ENCODE data around the gene TIAM2. TPM values are rescaled to one million over a fixed set of nuclear protein-coding genes. Genes with fewer than 3 reads are reported as not detected.
"Not testable (repeated sequence)": the region's sequence is repeated elsewhere in the genome, so short reads cannot be mapped to it uniquely, and the experiment has no call there.

Gene TIAM2
- total RNA-seq, 1 donor from 2014 or later = 5.9 TPM

DNA sequence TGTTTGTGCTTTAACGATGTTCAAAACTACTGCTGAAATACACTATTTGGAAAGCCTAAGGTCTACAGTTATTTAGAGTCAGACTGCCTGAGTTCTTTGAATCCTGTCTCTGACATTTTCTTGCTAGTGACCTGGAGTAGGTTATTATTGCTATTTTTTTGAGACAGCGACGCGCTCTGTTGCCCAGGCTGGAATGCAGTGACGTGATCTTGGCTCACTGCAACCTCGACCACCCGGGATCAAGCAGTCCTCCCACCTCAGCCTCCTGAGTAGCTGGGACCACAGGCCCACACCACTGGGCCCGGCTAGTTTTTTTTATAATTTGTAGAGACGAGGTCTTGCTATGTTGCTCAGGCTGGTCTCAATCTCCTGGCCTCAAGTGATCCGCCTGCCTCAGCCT is 96.6 kb downstream of the TIAM2 start:
- intact Hi-C loops (cut with micrococcal nuclease) = no loop called here

DNA sequence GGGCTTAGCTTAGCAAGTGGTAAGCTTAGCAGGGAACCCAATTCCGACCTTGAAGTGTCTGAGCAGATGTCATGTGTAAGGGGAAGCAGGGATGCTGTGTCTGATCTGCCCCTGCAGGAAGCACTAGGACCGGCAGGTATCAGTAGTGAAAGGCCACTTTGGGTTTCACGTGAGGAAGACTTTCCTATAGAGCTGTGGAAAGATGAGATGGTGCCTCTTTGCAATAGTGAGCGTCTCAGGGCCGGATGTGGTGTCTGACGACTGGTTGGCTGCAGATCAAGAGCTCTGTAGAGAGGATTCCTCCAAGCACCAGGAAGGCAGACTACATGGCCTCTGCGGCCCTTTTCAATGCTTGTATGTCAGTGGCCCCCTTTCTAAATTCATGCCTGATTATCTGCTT is 98.3 kb downstream of the TIAM2 start:
- intact Hi-C loops (cut with micrococcal nuclease) = no loop called here

DNA sequence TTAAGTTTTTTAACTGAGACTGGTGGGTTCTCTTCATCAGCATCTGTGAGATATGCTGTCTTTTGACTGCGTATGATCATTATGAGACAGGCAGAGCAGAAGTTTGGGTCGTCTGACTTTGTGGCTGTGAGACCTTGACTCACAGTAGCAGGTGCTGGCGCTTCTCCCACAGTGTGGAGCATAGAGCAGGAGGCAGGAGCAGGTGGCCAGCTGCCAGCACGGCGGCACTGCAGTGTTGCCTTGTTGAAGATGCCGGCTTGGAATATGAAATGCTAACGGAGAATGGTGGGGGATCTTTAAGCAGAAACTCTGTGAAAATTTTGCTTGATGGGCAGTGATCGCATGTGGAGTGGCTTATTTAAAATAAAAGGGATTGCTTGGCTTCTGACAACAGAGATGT is 105.0 kb downstream of the TIAM2 start:
- intact Hi-C loops (cut with micrococcal nuclease) = no loop called here

DNA sequence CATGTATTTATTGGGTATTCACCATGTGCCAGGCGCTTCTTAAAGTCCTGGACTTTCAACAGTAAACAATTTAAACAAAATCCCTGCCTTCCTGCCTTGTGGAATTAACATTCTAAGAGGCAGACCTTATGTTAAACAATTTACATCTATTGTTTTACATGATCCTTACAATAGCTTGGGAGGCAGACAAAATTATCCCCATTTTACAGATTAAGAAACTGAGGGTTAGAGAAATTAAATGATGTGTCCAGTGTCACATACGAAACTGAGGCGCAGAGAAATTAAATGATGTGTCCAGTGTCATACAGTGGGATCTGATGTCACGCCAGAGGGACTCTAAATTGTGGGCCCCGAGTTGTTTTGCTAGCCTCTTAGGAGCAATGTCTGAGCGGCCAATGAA is 105.5 kb downstream of the TIAM2 start:
- intact Hi-C loops (cut with micrococcal nuclease) = no loop called here

DNA sequence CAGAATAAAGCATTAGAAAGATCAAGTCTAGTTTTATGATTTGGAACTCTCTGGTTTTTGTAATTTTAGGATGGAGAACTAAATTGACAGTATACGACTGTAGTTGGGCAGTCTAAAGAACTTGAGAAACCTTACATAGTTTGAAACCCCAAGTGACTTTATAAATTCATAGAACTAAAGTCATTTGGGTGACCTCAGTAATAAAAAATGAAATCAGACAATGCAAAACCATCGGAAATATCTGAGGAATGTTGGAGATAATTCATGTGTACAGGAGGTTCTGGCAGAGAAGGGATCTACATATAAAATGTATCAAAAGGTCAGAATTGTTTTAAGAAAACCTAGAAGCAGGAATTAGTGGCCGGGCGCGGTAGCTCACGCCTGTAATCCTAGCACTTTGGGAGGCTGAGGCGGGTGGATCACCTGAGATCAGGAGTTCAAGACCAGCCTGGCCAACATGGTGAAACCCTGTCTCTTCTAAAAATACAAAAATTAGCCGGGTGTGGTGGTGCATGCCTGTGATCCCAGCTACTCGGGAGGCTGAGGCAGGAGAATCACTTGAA is 108.0 kb downstream of the TIAM2 start:
- intact Hi-C loops (cut with micrococcal nuclease) = not testable (repeated sequence)

DNA sequence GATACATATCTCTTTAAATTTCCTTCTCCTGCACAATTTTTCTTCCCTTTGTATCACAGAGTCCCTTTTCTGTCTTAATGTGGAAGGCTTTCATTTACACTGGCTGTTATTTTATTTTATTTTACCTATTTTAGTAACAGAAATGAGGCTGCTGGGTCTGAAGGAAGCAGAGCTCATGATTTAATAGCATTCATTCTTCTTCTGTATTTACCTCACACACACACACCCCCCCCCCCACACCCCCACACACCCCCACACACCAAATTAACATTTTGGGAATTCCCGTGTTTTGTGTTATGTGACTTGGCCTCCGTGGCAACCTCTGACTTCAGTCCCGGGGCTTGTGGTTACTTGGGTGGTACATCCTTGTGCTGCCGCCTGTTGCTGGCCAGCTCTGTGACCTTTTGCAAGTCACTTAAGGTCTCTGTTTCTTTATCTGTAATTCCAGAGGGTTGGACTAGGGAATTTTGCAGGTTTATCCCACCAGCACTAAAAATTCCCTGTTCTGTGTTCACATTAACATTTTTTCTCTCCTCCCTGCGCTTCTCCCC is 108.8 kb downstream of the TIAM2 start:
- intact Hi-C loops (cut with micrococcal nuclease) = no loop called here

DNA sequence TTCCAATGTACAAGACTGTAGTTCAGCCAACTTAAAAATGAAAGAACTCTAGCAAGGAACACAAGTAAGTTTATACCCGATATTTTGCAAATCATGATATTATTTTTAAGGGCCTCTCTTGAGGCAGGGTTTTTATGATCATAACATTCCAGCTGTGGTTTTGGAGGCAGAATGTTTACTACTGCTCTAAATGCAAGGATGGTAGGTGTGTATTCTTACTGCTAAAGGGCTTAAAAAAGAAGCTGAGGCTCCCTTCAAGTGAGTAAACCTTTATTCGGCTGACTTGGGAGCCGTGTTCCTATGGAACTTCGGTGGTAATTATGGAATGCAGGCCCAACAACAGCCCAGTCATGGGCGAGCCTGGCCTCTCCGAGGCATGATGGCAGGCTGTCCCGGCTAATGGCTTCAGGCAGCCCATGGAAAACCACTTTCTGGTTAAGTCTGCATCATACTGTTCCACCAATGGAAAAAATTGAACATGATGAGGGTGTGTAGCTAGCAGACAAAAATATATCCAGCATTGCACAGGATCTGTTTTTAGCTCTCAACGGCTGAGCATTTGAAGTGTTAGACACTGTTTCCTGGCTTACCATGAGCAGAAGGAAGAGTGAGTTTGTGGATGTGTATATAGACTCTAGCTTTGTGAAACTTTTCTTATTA is 111.5 kb downstream of the TIAM2 start:
- intact Hi-C loops (cut with micrococcal nuclease) = no loop called here

DNA sequence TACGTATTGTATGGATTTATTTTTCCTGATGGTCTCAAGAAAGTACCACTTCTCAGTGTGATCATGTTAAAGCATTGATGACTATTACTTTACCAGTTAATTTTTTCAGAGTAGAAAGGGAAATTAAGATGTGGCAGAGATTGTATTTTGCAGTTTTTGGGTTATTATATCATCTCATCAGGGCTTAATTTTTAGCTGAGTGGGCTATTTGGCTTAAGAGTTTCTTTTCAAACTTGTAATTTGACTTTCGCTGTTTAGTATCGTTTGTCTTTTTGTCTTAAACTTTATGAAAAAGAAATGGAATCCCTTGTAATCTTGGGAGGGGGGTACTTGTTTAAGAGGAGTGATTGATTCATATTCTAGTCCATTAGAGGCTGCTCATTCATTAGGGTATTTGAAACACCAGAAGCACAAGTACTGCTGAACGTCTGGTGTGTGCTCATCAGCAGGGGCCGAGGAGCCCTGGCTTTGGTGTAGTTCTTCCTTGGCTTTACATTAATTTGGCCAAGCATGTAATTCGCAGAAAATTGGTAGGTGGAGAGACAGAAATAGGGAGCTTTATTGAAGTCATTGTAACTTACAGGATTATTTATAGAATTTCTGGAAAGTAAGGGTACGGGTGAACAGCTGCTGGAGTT is 112.4 kb downstream of the TIAM2 start:
- intact Hi-C loops (cut with micrococcal nuclease) = no loop called here

DNA sequence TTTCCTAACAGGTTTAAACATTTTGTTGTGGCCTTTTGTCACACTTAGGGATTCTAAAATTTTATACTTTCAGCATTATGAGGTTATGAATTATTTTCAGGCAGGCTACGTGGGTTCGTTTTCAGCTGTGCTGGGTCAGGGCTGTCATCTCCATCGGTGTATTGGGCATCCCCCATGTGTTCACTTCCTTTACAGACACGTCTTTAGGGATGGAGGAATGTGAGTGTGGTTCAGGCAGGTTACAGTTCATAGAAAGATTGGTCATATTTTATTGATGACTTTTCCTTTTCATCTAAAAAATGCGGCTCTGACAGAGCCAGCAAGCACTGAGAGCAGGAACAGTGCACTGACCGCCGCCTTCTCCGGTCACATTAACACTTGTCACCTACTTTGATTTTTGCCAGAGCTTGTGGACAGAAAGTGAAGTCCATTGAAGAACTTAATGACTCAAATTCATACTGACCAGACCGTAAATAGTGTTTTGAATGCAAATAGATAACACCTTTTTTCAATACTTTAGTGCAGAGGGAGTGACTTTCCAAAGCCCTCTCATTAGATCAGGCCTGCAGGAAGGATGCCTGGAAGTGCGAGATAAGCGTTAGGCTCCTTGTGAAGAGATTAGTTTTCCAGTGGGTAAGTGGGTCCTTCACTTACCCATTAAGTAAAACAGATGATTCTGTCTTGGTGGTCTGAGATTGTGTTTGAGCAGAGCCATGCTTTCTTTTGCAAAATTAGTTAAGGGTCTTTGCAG is 113.1 kb downstream of the TIAM2 start:
- intact Hi-C loops (cut with micrococcal nuclease) = no loop called here

DNA sequence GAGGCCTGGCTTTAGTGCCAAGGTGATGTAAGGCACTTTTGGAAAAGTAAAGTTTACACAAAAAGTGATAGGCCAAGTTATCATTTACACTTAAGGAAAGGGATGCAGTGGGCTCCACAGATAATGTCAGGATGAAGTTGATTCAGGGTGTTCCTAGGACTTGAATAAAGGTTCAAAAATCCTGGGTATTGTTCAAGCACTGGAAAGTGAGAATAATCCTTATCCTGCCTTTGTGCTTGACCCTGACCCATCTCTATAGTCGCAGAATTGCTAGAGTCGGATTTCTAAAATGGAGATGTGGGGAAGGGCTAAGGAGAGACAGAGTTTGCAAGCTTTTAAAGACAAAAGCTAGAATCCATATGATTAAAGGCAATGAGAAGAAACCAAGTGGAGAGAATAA is 115.6 kb downstream of the TIAM2 start:
- intact Hi-C loops (cut with micrococcal nuclease) = no loop called here

DNA sequence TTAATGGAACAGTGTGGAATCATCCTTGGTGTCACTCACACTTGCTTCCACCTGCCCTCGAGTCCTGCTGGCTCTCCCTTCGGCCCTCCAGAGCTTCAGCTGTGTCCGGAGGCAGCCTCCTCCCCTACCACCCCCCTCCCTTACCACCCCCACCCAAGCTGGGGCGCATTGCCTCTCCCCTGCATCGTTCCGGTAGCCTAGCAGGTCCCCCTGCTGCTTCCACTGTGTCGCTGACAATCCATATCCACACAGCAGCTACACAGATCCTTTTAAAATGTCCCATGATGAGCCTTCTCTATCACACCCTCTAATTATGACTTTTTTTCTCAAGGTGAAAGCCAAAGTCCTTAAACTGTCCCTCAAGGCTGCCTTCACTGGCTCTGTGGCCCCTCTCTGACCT is 117.6 kb downstream of the TIAM2 start:
- intact Hi-C loops (cut with micrococcal nuclease) = no loop called here

DNA sequence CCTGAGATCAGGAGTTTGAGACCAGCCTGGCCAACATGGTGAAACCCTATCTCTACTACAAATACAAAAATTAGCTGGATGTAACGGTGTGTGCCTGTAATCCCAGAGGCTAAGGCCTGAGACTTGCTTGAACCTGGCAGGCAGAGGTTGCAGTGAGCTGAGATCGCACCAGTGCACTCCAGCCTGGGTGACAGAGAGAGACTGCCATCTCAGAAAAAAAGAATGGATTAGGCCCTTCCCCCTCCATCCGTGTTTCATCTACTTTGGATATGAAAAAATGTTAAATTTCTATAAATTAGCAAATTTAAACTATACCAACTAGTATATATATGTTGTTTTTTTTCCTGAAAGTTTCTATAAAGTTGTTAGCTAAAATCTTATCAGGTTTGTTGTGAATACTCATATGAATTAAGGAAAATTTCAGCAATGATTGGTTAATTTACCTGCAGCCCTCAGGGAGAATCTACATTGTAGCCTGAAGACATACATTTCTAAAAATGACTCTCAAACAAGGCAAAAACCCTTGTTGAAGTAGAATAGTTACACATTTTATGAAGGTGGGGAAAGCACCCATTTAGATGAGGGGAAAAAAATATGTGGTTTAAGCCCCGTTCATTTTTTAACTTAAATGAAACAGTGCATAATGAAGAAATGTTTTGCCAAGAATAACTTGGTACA is 120.9 kb downstream of the TIAM2 start:
- intact Hi-C loops (cut with micrococcal nuclease) = no loop called here

DNA sequence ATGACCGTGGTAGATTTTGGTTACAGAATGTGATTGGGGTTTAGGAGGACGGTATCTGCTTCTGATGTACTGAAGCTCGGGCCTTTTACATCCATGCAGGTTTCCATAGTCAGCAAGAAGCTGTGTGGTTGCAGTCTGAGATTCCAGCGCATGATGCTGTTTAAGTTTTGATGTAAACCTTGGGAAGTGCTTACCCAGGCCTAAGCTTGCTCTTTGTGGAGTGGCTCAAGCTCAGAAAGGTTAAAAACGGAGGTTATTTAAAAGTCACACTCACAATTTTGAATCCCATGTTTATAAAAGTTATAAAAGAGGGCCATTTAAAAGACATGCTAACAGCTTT is 121.4 kb downstream of the TIAM2 start:
- intact Hi-C loops (cut with micrococcal nuclease) = no loop called here

DNA sequence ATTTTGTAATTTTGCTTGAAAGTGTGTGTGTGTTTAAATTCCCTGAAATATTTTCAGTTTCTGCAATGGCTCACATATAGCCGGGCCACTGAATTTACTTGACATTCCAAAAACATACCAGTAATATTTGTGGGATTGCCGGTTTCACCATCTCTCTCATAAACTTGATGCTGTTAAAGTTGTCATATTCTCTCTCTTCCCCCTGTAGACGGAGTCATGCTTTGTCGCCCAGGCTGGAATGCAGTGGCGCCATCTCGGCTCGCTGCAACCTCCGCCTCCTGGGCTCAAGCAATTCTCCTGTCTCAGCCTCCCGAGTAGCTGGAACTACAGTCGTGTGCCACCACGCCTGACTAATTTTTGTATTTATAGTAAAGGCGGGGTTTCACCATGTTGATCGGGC is 122.1 kb downstream of the TIAM2 start:
- intact Hi-C loops (cut with micrococcal nuclease) = no loop called here

DNA sequence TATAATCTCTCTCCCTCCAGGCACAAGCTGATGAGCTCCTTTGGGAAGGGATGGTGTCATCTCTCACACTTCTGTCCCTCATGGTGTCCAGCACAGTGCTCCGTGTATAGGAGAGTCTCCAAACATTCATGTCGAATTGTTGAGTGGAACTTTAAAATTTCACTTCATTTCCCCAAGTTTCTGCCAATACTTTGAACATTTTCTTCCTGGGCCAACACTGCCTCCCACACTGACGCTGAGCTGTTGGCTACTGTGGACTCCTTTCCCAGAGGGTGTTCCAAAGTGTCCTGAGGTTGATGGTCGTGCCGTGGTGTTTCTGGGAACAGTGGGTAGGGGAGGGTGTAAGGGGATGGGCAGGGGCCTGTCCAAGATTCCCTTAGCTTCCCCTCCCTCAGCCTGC is 122.7 kb downstream of the TIAM2 start:
- intact Hi-C loops (cut with micrococcal nuclease) = no loop called here

DNA sequence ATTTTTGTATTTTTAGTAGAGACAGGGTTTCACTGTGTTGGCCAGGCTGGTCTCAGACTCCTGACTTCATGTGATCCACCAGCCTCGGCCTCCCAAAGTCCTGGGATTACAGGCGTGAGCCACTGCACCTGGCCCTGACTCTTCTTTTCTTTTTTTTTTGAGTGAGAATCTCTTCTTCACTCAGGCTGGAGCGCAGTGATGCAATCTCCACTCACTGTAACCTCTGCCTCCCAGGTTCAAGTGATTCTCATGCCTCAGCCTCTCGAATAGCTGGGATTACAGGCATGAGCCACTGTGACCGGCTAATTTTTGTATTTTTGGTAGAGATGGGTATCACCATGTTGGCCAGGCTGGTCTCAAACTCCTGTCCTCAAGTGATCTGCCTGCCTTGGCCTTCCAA is 124.1 kb downstream of the TIAM2 start:
- intact Hi-C loops (cut with micrococcal nuclease) = not testable (repeated sequence)

DNA sequence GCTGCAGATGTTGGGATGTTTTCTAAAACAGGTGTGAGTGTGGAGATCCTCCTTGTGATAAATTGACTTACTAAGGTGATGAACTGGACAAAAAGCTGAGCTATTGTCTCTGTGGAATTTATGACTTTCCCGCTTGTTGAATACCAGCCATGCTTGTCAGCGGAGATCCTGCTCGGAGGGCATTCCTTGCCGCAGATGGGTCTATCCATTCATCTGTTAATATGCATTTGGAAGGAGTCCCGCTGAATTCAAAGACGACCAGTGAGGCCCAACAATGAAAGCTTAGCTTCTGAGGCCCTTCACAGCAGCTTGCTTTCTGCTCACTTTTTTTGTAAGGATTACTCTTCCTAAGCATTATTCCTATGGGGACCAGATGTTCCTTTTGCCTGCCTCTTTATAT is 124.9 kb downstream of the TIAM2 start:
- intact Hi-C loops (cut with micrococcal nuclease) = no loop called here

DNA sequence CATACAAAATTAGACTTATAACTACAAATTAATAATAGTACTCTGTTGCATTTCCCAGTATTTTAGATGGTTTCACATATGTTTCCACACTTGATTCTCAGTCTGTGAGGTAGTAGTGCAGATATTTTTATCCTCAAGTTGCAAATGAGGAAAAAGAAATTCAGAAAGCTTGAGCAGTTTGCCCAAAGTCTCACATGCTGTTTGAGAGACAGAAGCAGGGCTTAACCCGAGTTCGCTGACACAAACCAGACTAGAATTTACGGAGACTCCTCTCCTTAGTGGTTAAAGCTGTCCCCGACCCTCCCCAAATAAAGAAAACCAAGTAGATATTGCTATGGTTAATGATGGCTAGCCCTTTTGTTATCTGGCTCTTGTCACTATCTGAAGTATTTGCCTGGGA is 126.2 kb downstream of the TIAM2 start:
- intact Hi-C loops (cut with micrococcal nuclease) = no loop called here

DNA sequence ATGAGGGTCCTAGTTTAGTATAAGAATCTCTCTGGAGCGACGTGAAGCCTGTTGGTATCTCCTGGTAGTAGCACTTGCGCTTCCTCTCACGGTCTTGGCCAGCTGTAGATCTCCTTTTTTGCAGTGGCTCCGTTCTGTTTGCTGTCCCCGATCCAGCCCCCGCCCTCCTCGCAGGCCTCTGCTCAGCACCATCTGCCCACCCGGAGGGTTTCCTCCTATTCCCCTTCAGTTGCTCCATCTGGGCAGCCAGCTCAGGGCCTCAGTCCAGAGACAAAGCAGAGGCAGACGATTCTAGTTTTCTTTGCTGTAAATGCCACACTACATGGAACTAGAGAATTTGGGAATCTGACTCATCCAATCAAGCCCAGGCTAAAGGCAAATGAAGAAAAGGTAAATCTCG is 126.6 kb downstream of the TIAM2 start:
- intact Hi-C loops (cut with micrococcal nuclease) = no loop called here

DNA sequence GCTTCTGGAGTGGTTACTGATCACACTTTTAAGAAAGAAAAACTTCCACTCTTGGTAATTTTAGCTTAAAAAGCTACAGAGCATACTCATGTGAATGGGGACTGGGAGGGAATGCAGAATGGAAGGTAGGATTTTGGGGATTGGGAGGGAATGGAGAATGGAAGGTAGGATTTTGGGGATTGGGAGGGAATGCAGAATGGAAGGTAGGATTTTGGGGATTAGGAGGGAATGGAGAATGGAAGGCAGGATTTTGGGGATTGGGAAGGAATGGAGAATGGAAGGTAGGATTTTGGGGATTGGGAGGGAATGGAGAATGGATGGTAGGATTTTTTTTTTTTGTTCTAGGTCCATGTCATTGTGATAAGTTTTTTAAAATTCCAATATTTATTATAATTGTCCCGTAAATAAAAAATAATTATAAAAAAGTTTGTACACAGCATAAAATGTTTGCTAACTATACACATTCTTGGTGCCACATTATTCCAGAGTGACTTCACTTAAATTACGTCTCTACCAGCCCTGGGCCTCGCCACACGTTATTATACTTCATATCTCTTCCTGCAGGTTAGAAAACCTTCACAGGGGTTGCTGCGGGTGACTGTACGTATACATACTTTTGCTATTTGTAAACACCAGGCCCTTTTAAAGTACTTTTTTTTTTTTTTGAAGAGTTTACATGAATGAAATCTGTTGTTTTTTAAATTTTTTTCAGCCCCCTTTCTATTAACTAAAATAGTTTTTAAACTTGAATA is 127.3 kb downstream of the TIAM2 start:
- intact Hi-C loops (cut with micrococcal nuclease) = no loop called here

DNA sequence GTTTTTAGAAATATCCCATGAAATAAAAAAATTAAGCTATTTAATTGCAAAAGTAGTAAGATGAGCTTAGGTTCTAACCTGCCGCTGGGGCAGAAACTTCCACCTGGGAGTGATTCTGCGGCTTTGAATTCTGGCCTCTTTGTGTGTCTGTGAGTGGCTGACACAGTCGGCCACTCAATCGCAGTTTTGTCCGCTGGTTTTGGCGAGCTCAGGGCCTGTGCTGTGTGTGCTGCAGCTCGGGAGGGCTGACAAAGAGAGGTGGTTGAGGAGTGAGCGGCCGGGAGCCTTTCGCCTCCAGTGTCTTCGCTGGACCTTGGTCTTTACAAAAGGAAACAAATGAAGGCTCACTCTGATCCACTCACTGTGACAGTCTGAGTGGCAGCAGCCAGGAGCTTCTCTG is 128.4 kb downstream of the TIAM2 start:
- intact Hi-C loops (cut with micrococcal nuclease) = no loop called here

Measured in T-helper 2 cell treated with Interferon-gamma antibody and Interleukin-4, amounts not matched to agents 100 ng/mL and 5 ng/mL, for 36 hours (primary cell).